ENCODE results near the gene NAXD.
"Not testable (repeated sequence)": the region's sequence is repeated elsewhere in the genome, so short reads cannot be mapped to it uniquely, and the experiment has no call there.

NAXD gene

DNA sequence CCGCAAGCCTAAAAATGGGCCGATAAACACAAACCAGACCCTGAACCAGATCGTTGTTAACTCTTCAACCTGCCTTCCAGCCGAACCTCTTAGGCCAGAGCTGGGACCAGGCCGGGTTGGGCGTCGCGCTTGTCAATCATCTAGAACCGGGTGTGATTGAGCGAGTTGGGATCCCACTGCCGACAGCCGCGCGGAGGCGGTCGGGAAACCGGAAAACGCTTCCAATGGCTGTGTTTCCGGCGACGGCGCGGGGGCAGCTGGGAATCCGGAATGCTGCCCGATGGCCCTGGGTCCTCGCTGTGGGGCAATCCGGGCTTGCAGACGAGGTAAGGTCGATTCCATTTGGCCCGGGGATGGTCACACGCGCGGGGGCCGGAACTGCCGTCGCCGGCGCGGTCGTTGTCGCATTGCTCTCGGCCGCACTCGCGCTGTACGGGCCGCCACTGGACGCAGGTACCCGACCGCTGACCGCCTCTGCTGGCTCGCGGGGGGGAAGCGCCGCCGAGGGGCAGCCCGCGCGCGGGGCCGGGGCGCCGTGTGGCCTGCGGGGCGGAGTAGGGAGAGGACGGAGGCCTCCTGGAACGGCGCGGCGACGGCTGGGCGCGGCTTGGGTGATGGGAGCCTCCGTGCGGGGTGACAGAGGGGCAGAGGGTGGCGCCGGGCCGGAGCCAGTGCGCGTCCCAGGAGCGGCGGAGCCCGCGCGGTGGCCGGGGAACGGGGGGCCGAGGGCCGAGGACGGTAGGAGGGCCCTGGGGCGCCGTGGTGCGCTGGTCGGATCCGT lies at the start of gene NAXD:
Gene NAXD (plus strand): TSS at position 224 of the 781 bp plus-strand sequence. CDS start 57 bp downstream, at position 281.
- Mint-ChIP-seq H3K27me3 (no peaks in the 10 kb centered on the region), H3K9me3 (no peaks in the 10 kb centered on the region), H3K4me3 (peak within 1 kb of the TSS; percentile 95), H3K4me1 (peaks cover 15% of the 10 kb centered on the region), H3K27ac (peak within 1 kb of the TSS; percentile 79), H3K36me3 (no peaks in the 10 kb centered on the region)
- DNase-seq (ENCODE audit: low spot score in 2 of 2) = peak; percentile 49 to 61
- peak; percentile 73 for ATAC-seq (ENCODE audit: low read depth)

DNA sequence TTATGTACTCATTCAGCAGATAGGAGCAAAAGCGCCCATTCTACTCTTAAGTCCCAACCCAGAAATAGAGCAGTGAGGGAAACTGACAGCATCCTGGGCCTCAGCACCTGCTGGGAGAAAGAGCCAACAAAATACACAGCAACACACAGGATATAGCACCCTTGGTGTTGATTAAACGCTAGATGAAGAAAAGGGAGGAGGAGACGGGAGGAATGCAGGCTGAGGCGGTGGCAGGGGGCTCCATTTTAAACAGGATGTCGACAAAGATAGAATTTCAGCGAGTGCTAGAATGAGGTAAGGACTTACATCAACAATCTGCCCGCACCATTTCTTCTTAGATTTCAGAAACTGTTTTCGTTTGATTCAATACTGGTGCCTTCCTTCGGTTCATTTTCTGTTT lies 49.2 kb upstream of the NAXD start:
- Mint-ChIP-seq H3K9me3 (no peaks in the 10 kb centered on the region), H3K4me3 (no peak overlapping the region), H3K27ac (no peak overlapping the region), H3K4me1 (peaks cover 3% of the 10 kb centered on the region), H3K27me3 (peaks cover 11% of the 10 kb centered on the region), H3K36me3 (no peaks in the 10 kb centered on the region)
- DNase-seq (ENCODE audit: low spot score in 2 of 2) = no peak
- no peak for ATAC-seq (ENCODE audit: low read depth)

DNA sequence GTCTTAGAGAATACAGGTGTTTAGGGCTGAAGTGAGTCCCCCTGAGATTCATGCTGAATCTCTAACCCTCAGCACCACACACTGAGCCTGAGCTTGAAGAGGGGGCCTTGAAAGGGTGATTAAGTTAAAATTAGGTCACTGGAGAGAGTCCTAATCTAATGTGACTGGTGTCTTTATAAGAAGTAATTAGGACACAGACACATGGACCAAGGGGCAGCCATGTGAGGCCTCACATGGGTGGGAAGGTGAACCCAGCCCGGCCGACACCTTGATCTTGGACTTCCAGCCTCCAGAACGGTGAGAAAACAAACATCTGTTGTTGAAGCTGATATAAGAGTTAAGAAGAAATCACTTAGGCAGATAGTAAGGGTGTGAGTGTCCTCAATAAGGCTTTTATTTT lies 46.7 kb upstream of the NAXD start:
- peaks cover 13% of the 10 kb centered on the region for H3K27me3 Mint-ChIP-seq
- H3K9me3 Mint-ChIP-seq = no peaks in the 10 kb centered on the region
- peaks cover 2% of the 10 kb centered on the region for H3K4me1 Mint-ChIP-seq
- H3K4me3 Mint-ChIP-seq = no peak overlapping the region
- ATAC-seq (ENCODE audit: low read depth) = no peak
- DNase-seq (ENCODE audit: low spot score in 2 of 2) = no peak
- no peak overlapping the region for H3K27ac Mint-ChIP-seq
- H3K36me3 Mint-ChIP-seq = no peaks in the 10 kb centered on the region

DNA sequence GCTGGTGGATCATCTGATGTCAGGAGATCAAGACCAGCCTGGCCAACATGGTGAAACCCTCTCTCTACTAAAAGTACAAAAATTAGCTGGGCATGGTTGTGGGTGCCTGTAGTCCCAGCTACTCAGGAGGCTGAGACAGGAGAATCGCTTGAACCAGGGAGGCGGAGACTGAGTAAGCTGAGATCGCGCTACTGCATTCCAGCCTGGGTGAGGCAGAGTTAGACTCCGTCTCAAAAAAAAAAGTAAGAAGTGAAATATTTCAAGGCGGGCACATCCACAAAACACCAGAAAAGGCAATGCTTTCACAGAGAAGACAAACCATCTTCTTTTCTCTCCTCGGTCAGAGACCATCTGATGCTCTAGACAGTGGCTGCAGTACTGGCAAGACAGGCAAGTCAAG lies 45.4 kb upstream of the NAXD start:
- ATAC-seq (ENCODE audit: low read depth); H3K27ac Mint-ChIP-seq; H3K4me3 Mint-ChIP-seq; DNase-seq (ENCODE audit: low spot score in 2 of 2); H3K4me1 Mint-ChIP-seq; H3K36me3 Mint-ChIP-seq; H3K9me3 Mint-ChIP-seq: not testable (repeated sequence)
- H3K27me3 Mint-ChIP-seq = peaks cover 10% of the 10 kb centered on the region

DNA sequence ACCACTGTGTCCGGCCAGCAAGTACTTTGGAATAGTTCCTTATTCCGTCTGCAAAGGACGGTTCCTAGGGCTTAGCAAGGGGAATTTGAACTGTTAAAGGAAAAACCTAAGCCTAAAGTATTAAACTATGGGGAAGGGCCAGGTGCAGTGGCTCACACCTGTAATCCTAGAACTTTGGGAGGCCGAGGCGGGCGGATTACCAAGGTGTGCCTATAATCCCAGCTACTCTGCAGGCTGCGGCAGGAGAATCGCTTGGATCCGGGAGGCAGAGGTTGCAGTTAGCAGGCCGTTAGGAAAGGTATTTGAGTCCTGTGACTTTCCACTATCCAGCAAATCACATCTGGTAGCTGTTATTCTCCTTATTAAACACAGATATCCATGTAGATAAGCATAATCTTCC lies 44.5 kb upstream of the NAXD start:
- no peaks in the 10 kb centered on the region for H3K9me3 Mint-ChIP-seq
- no peak for DNase-seq (ENCODE audit: low spot score in 2 of 2)
- peaks cover 10% of the 10 kb centered on the region for H3K27me3 Mint-ChIP-seq
- no peak overlapping the region for H3K27ac Mint-ChIP-seq
- no peaks in the 10 kb centered on the region for H3K36me3 Mint-ChIP-seq
- peaks cover 9% of the 10 kb centered on the region for H3K4me1 Mint-ChIP-seq
- no peak for ATAC-seq (ENCODE audit: low read depth)
- no peak overlapping the region for H3K4me3 Mint-ChIP-seq

DNA sequence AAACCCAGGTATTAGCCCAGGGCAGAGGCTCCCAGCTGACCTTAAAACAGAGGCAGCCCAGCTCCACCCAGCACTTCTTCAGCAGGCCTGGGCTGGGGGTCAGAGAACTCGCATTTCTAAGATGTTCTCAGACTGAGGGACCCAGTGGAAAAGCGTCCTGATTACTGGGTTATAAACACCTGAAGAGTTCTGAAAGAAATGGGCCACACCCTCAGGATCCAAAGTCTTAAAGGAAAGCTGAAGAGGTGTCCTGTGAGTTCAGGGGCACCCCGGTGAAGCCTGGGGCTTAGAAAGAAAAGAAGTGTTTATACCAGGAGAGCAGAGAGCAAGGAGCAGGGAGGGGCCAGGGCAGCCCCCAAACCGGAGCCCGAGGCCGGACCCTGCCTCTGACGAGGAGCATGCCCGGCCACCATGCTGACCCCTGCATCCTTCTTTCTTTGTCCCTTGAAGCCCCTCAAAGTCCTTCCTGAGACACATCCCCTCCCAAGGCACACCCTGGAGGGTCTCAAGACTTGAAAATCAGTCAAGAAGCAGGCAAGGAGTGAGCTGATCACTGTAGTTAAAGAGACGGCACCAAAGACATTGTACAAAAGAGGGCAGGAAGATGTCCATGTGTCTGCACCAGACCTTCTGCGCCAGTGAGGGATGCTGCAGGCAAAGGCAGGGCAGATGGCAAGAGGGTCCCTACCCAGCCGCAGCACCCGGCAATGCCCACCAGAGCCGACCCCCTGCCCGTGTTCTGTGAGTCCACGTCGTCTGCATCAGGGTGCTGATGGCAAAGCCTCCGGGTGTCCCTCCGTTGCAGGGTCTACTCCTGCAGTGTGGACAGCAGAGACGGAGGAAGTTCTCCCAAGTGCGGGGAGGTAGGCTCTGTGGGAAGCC lies 43.2 kb upstream of the NAXD start:
- Mint-ChIP-seq H3K36me3 (no peaks in the 10 kb centered on the region), H3K4me1 (peaks cover 12% of the 10 kb centered on the region), H3K27ac (no peak overlapping the region), H3K27me3 (peaks cover 10% of the 10 kb centered on the region), H3K9me3 (no peaks in the 10 kb centered on the region), H3K4me3 (no peak overlapping the region)
- no peak for ATAC-seq (ENCODE audit: low read depth)
- DNase-seq (ENCODE audit: low spot score in 2 of 2) = no peak

DNA sequence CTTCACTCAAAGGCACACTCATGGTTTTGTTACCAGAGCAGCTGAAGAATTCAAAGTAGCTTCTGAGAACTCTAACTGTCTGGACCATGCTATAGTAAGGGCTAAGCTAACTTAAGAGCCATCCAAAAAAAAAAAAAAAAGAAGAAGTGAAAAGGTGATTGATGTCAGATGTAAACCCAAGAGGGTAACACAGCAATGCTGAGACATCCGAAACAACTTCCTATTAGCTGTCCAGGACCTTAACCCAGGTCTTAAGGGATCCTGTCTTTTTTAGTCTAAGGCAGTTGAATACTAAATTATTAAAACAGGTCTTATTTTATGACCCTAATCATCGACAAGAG lies 42.6 kb upstream of the NAXD start:
- no peak for DNase-seq (ENCODE audit: low spot score in 2 of 2)
- H3K9me3 Mint-ChIP-seq = no peaks in the 10 kb centered on the region
- ATAC-seq (ENCODE audit: low read depth) = no peak
- peaks cover 12% of the 10 kb centered on the region for H3K4me1 Mint-ChIP-seq
- no peaks in the 10 kb centered on the region for H3K36me3 Mint-ChIP-seq
- peaks cover 5% of the 10 kb centered on the region for H3K27me3 Mint-ChIP-seq
- H3K4me3 Mint-ChIP-seq = no peak overlapping the region
- no peak overlapping the region for H3K27ac Mint-ChIP-seq

DNA sequence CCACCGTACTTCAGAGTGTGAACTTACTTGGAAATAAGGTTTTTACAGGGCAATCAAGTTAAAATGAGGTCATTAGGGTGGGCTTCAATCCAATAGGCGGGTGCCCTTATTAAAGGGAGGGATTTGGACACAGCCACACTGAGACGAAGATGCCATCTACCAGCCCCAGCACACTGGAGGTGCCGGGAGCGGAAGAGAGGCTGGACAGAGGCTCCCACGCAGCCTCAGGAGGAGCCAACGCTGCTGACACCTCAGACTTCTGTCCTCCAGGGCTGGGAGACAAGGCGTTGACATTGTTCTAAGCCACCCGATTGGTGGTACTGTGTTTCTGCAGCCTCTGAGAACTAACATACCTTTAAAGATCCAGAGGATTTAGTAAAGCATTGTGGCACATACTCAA lies 41.2 kb upstream of the NAXD start:
- no peak overlapping the region for H3K4me3 Mint-ChIP-seq
- no peaks in the 10 kb centered on the region for H3K36me3 Mint-ChIP-seq
- no peaks in the 10 kb centered on the region for H3K9me3 Mint-ChIP-seq
- DNase-seq (ENCODE audit: low spot score in 2 of 2) (no peak), ATAC-seq (ENCODE audit: low read depth) (no peak)
- H3K27me3 Mint-ChIP-seq = peaks cover 5% of the 10 kb centered on the region
- H3K27ac Mint-ChIP-seq = no peak overlapping the region
- peaks cover 12% of the 10 kb centered on the region for H3K4me1 Mint-ChIP-seq

DNA sequence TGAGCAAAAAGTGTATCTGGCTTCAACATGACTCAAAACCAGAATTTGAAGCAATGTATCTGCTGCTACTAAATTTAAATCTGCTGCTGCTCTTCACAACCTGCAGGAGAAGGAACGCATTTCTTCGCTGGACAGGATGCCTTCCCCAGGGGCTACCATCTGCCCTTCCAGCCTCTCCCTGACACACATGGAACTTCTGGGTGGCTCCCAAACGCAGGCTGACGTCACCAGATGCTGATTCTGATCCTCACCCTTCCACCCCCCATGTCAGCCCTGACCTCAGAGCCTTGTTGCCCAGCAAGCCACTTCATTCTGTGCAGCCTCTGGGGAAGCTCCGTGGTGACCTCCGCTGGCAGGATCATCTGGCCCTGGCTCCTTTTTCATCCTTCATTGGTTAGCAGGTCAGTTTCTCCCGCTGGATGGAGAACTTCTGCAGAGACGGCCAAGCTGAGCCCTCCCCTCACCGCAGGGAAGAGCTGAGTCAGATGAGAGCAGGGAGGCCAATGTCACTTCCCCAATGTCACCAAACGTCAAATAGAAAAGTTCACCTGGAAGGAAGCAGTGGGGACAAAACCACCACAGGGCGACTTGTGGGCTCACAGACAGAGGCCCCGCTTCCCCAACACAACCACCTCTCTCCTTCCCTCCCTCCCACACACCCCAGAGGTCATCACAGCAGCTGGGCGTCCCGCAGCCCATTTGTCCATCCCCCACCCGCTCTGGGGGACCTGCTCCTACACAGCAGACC lies 39.8 kb upstream of the NAXD start:
- Mint-ChIP-seq H3K4me1 (peaks cover 12% of the 10 kb centered on the region), H3K27me3 (peaks cover 2% of the 10 kb centered on the region), H3K4me3 (peak overlapping the region; percentile 75), H3K27ac (no peak overlapping the region), H3K36me3 (no peaks in the 10 kb centered on the region), H3K9me3 (no peaks in the 10 kb centered on the region)
- DNase-seq (ENCODE audit: low spot score in 2 of 2) (peak; percentile 17 to 28), ATAC-seq (ENCODE audit: low read depth) (peak; percentile 94)

DNA sequence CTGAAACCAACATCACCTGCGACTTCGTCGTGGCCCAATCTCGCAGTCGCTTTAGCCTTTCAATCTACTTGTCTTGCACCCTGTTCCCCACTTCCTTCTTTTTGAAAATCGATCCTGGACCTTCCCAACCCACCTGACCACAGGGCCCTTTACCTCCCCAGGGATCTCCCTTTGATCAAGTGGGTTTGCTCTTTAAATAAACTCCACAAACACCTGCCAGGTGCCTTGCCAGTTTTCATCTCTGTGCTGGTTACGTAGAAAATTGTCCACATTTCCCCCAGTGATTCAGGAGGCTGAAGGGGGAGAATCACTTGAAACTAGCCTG lies 39.3 kb upstream of the NAXD start:
- Mint-ChIP-seq H3K4me3 (peak overlapping the region; percentile 75), H3K36me3 (no peaks in the 10 kb centered on the region), H3K4me1 (peaks cover 12% of the 10 kb centered on the region), H3K9me3 (no peaks in the 10 kb centered on the region), H3K27ac (no peak overlapping the region), H3K27me3 (peaks cover 2% of the 10 kb centered on the region)
- ATAC-seq (ENCODE audit: low read depth) (no peak), DNase-seq (ENCODE audit: low spot score in 2 of 2) (no peak)

DNA sequence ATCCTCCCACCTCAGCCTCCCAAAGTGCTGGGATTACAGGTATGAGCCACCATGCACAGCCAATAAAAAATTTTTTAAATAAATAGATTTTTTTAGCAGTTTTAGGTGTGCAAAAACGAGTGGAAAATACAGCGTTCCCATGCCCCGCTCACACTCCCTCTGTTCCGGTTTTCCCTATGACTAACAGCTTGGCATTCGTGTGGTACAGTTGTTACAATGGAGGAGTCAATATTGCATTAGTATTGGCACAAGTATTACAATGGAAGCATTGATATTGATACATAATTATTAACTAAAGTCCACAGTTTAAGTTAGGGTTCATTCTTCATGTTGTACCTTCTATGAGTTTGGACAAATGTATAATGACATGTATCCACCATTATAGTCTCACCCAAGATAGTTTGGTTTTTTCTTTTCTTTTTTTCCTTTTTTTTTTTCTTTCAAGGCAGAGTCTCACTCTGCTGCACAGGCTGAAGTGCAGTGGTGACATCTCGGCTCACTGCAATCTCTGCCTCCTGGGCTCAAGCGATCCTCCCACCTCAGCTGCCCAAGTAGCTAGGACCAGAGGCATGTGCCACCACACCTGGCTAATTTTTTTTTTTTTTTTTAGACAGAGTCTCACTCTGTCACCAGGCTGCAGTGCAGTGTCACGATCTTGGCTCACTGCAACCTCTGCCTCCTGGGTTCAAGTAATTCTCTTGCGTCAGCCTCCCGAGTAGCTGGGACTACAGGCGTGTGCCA lies 38.4 kb upstream of the NAXD start:
- no peak for ATAC-seq (ENCODE audit: low read depth)

DNA sequence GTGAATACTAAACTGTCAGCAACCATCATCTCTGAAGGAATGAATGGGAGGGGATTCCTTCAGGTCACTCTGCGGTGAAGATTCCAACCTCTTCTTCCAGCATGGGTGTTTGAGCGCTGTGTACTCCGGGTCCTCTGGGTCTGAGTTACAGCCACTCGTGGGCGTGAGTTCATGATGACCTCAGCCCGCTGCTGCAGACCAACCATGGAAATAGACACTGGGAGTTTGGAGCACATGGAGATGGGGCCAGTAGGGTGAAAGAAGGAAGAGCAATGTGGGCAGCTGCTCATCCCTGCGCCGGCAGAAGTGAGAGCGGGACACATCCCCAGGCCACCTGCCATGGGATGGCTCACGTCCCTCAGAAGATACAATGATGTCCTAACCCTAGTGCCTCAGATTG lies 37.0 kb upstream of the NAXD start:
- DNase-seq (ENCODE audit: low spot score in 2 of 2) = no peak
- Mint-ChIP-seq H3K4me3 (no peak overlapping the region), H3K27me3 (no peaks in the 10 kb centered on the region), H3K9me3 (no peaks in the 10 kb centered on the region), H3K27ac (no peak overlapping the region), H3K36me3 (no peaks in the 10 kb centered on the region), H3K4me1 (peaks cover 10% of the 10 kb centered on the region)
- no peak for ATAC-seq (ENCODE audit: low read depth)

More for the DNA sequence above, 38.4 kb upstream of the NAXD start:
- Mint-ChIP-seq H3K27me3 (no peaks in the 10 kb centered on the region), H3K9me3 (no peaks in the 10 kb centered on the region), H3K4me1 (peaks cover 10% of the 10 kb centered on the region), H3K27ac (no peak overlapping the region), H3K36me3 (no peaks in the 10 kb centered on the region), H3K4me3 (no peak overlapping the region)
- no peak for DNase-seq (ENCODE audit: low spot score in 2 of 2)

DNA sequence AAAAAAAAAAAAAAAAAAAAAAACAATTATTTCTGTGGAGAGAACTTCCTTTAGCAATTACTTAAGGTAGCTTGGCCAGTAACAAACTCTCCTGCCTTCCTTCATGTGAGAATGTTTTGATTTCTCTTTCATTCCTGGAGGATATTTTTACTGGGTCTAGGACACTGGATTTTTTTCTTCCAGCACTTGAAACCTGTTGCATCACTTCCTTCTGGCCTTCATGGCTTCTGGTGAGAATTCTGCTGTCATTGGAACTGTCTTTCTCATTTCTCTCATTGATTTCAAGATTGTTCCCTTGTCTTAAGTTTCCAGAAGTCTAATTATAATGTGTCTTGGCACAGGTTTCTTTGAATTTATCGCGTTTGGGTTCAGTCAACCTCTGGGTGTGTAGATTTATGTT lies 34.5 kb upstream of the NAXD start:
- H3K9me3 Mint-ChIP-seq = no peaks in the 10 kb centered on the region
- peaks cover 4% of the 10 kb centered on the region for H3K4me1 Mint-ChIP-seq
- H3K27me3 Mint-ChIP-seq = peaks cover 2% of the 10 kb centered on the region
- ATAC-seq (ENCODE audit: low read depth) (no peak), DNase-seq (ENCODE audit: low spot score in 2 of 2) (no peak)
- H3K36me3 Mint-ChIP-seq = no peaks in the 10 kb centered on the region
- H3K27ac Mint-ChIP-seq = no peak overlapping the region
- no peak overlapping the region for H3K4me3 Mint-ChIP-seq

All from memory B cell (primary cell).